Osteoblast (primary cell): ENCODE data around the gene TPSB2. TPM values are rescaled to one million over a fixed set of nuclear protein-coding genes. Genes with fewer than 3 reads are reported as not detected.

Experiments
- DNase-seq: peaks from one replicate; pipeline ENCODE4 v3.0.0; 2011; ENCODE audit warnings: low spot score, mixed read lengths; ENCODE audit not compliant: insufficient read length; ENCODE audit errors: missing footprints
- H2AFZ ChIP-seq: 2 replicates; pipeline ENCODE4 v1.6.0; 2011; ENCODE audit warnings: mild to moderate bottlenecking, low read length
- H3K27ac ChIP-seq: 2 replicates; pipeline ENCODE4 v1.5.1; 2011; ENCODE audit warnings: mild to moderate bottlenecking, low read depth, low read length, moderate library complexity
- H3K27me3 ChIP-seq: 2 replicates; pipeline ENCODE4 v1.6.0; 2012; ENCODE audit warnings: mild to moderate bottlenecking, control low read depth, inconsistent platforms, low read length, moderate library complexity; ENCODE audit not compliant: insufficient read depth
- H3K36me3 ChIP-seq: 2 replicates; pipeline ENCODE4 v1.5.1; 2011; ENCODE audit warnings: mild to moderate bottlenecking, low read length, control low read depth, moderate library complexity; ENCODE audit not compliant: insufficient read depth
- H3K4me1 ChIP-seq: 2 replicates; pipeline ENCODE4 v1.5.1; 2011; ENCODE audit warnings: mild to moderate bottlenecking, low read length, control low read depth, moderate library complexity; ENCODE audit not compliant: insufficient read depth
- H3K4me2 ChIP-seq: 2 replicates; pipeline ENCODE4 v1.6.0; 2011; ENCODE audit warnings: mild to moderate bottlenecking, low read length; ENCODE audit not compliant: insufficient read depth
- H3K4me3 ChIP-seq: fragments of 200-600 bp; sonication (generic); 3 replicates; pipeline ENCODE4 v1.5.1; 2012; ENCODE audit warnings: mild to moderate bottlenecking, low read length, inconsistent platforms; ENCODE audit not compliant: insufficient read depth
- H3K79me2 ChIP-seq: 2 replicates; pipeline ENCODE4 v1.6.0; 2012; ENCODE audit warnings: mild to moderate bottlenecking, low read length, control low read depth, inconsistent platforms; ENCODE audit not compliant: insufficient read depth
- H3K9me3 ChIP-seq: 2 replicates; pipeline ENCODE4 v1.5.1; 2011; ENCODE audit warnings: low read depth, low read length, control low read depth
- H4K20me1 ChIP-seq: 2 replicates; pipeline ENCODE4 v1.6.0; 2012; ENCODE audit warnings: mild to moderate bottlenecking, low read length, control low read depth; ENCODE audit not compliant: insufficient read depth
- total RNA-seq: library from RNA; depleted of rRNA; stranded (reverse); fragments of >200 nt; gene quantifications from 2 replicates; pipeline ENCODE4 v1.2.3, GENCODE V29; 2012
- TF ChIP-seq, protein P1 (sequence below): IDR thresholded peaks from 2 replicates; pipeline ENCODE4 v1.5.1; 2011; ENCODE audit warnings: mild to moderate bottlenecking, low read depth, low read length, moderate library complexity; ENCODE audit errors: extremely low read depth

TPSB2 gene
- total RNA-seq, 1 donor = not detected

DNA sequence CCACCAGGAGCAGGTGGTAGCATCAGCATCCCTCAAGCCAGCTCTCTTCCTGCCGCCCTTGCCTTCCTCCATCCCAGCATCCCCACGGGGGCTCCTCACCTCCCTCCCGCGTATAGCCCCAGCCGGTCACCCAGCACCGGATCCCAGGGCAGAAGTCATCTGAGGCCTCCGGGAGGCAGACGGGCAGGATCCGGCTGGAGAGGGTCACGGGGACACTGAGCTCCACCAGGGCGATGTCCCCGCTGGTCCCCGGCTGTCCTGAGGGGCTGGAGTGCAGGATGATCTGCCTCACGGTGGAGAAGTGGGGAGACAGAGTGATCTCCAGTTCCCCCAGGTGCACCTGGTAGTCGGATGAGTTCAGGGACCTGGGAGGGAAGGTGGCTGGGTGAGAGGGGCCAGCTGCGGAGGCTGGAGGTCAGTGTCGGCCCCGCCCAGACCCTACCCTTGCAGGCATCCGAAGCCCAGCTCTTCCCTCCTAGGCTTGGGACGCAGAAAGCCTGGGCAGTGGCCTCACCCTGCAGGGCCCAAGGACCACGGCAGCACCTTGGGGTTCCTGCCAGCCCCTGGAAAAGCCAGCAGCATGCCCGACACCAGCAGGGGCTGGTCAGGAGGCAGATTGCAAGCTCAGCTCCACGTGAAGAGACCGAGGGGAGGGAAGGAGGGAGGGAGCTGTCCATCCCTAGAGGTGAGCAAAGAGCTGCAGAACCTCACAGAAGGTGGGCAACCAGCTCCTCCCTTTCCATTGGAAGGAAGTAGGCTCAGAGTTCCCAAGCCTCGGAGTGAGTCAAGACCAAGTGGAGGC is 7.2 kb downstream of the TPSB2 start:
- no peak overlapping the region for H3K4me3 ChIP-seq
- no peak overlapping the region for H2AFZ ChIP-seq
- H3K27me3 ChIP-seq = no peaks in the 10 kb centered on the region
- no peaks in the 10 kb centered on the region for H3K4me1 ChIP-seq
- H3K9me3 ChIP-seq = no peaks in the 10 kb centered on the region
- H3K36me3 ChIP-seq = no peaks in the 10 kb centered on the region
- no peak for DNase-seq
- no peak overlapping the region for H3K4me2 ChIP-seq
- H3K27ac ChIP-seq = no peak overlapping the region
- H3K79me2 ChIP-seq = no peaks in the 10 kb centered on the region
- H4K20me1 ChIP-seq = no peaks in the 10 kb centered on the region
- TF ChIP-seq, protein P1, sequence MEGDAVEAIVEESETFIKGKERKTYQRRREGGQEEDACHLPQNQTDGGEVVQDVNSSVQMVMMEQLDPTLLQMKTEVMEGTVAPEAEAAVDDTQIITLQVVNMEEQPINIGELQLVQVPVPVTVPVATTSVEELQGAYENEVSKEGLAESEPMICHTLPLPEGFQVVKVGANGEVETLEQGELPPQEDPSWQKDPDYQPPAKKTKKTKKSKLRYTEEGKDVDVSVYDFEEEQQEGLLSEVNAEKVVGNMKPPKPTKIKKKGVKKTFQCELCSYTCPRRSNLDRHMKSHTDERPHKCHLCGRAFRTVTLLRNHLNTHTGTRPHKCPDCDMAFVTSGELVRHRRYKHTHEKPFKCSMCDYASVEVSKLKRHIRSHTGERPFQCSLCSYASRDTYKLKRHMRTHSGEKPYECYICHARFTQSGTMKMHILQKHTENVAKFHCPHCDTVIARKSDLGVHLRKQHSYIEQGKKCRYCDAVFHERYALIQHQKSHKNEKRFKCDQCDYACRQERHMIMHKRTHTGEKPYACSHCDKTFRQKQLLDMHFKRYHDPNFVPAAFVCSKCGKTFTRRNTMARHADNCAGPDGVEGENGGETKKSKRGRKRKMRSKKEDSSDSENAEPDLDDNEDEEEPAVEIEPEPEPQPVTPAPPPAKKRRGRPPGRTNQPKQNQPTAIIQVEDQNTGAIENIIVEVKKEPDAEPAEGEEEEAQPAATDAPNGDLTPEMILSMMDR = no peak

DNA sequence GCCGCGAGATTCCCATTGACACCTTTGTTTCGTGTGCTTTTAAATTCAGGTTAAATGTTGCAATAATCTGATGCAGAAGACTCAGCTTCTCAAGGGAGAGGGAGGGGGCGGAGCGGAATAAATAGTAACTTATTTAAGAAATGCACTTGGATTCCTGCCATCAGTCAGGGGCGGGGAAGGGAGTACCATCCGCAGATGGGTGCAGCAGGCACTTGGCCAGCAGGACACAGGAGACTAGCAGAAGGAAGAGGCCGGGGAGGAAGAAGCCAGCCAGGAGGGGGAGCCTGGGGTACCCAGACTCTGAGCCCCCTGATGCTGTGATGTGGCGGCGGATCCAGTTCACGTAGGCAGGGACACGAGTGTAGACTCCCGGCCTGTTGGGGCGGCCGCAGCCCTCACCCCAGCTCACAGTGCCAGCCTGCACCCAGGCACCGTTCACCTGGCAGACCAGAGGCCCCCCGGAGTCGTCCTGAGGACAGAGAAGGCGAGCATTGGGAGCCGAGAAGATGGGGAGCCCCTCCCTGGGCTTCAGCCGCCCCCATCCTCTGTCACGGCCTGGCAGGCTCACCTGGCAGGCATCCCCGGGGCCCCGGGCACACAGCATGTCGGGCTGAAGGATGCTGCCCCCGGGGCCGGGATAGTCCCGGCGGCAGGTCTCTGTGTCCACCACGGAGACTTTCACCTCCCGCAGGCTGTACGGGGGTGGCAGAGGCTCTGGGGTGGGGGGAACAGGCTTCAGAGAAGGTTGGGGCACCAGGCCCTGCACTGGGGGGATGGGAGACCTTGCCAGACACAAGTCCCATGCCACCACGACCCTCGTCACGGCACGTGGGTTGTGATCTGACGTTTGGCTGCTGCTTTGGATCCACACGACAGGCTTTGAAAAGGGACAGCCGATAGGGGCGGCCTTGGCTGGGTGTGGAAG is 8.1 kb downstream of the TPSB2 start:
- no peak overlapping the region for H3K4me2 ChIP-seq
- DNase-seq = no peak
- no peaks in the 10 kb centered on the region for H3K9me3 ChIP-seq
- no peaks in the 10 kb centered on the region for H3K27me3 ChIP-seq
- no peaks in the 10 kb centered on the region for H3K36me3 ChIP-seq
- H4K20me1 ChIP-seq = no peaks in the 10 kb centered on the region
- no peak overlapping the region for H2AFZ ChIP-seq
- TF ChIP-seq, protein P1 = no peak
- no peaks in the 10 kb centered on the region for H3K79me2 ChIP-seq
- H3K27ac ChIP-seq = no peak overlapping the region
- H3K4me3 ChIP-seq = no peak overlapping the region
- H3K4me1 ChIP-seq = no peaks in the 10 kb centered on the region

DNA sequence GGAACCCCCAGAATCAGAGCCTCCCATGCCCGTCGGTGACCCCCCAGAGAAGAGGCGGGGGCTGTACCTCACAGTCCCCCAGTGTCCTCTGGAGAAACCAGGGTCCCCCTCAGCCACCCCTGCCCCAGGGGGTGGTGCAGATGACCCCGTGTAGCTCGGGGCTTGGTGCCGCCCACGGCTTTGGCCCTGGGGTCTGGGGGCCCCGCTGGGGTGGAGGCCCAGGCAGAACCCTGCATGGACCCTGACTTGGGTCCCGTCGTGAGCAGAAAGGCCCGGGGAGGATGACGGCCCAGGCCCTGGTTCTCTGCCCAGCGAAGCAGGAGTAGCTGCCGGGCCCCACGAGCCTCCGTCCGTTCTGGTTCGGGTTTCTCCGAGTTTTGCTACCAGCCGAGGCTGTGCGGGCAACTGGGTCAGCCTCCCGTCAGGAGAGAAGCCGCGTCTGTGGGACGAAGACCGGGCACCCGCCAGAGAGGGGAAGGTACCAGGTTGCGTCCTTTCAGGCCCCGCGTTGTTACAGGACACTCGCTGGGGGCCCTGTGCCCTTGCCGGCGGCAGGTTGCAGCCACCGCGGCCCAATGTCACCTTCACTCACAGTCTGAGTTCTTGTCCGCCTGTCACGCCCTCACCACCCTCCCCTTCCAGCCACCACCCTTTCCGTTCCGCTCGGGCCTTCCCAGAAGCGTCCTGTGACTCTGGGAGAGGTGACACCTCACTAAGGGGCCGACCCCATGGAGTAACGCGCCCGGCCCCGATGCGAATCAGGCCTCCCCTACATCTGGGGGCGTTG is 8.9 kb downstream of the TPSB2 start:
- H3K4me1 ChIP-seq = no peaks in the 10 kb centered on the region
- H3K4me2 ChIP-seq = no peak overlapping the region
- no peaks in the 10 kb centered on the region for H3K36me3 ChIP-seq
- TF ChIP-seq, protein P1 = no peak
- H3K79me2 ChIP-seq = no peaks in the 10 kb centered on the region
- H3K27ac ChIP-seq = no peak overlapping the region
- no peak overlapping the region for H2AFZ ChIP-seq
- H3K27me3 ChIP-seq = no peaks in the 10 kb centered on the region
- no peak for DNase-seq
- H3K9me3 ChIP-seq = no peaks in the 10 kb centered on the region
- H3K4me3 ChIP-seq = no peak overlapping the region
- H4K20me1 ChIP-seq = no peaks in the 10 kb centered on the region
